Subcutaneous abdominal adipose tissue (tissue), 5 donors: ENCODE data around the gene SPDYE17.
"Not testable (repeated sequence)": the region's sequence is repeated elsewhere in the genome, so short reads cannot be mapped to it uniquely, and the experiment has no call there.

Source experiments
- H3K27ac ChIP-seq: one replicate; pipeline ENCODE4 v1.7.0; 2013; ENCODE audit warnings: low read depth, mild to moderate bottlenecking, inconsistent platforms, low read length, moderate library complexity
- H3K27me3 ChIP-seq, 5 donors: one replicate each; pipeline ENCODE4 v1.7.0; 2013; ENCODE audit warnings: low read length in 5 of 5, inconsistent platforms in 1 of 5; ENCODE audit not compliant: control insufficient read depth in 5 of 5, insufficient read depth in 4 of 5
- H3K36me3 ChIP-seq, 5 donors: one replicate each; pipeline ENCODE4 v1.7.0; 2013; ENCODE audit warnings: low read length in 5 of 5; ENCODE audit not compliant: control insufficient read depth in 5 of 5, insufficient read depth in 5 of 5
- H3K4me1 ChIP-seq, 5 donors: one replicate each; pipeline ENCODE4 v1.7.0; 2013; ENCODE audit warnings: low read length in 5 of 5, mild to moderate bottlenecking in 3 of 5, moderate library complexity in 1 of 5; ENCODE audit not compliant: control insufficient read depth in 5 of 5, insufficient read depth in 5 of 5
- H3K4me3 ChIP-seq, 5 donors: one replicate each; pipeline ENCODE4 v1.7.0; 2013; ENCODE audit warnings: low read length in 5 of 5, low read depth in 1 of 5
- H3K9ac ChIP-seq, 5 donors: one replicate each; pipeline ENCODE4 v1.7.0; 2013; ENCODE audit warnings: low read length in 5 of 5, mild to moderate bottlenecking in 4 of 5, moderate library complexity in 3 of 5
- H3K9me3 ChIP-seq, 5 donors: one replicate each; pipeline ENCODE4 v1.7.0; 2013; ENCODE audit warnings: low read length in 5 of 5; ENCODE audit not compliant: control insufficient read depth in 5 of 5
- donor health status: healthy.
- donor health status: healthy.
- donor health status: healthy.
- donor health status: healthy.
- donor health status: healthy.

The SPDYE17 gene, protein sequence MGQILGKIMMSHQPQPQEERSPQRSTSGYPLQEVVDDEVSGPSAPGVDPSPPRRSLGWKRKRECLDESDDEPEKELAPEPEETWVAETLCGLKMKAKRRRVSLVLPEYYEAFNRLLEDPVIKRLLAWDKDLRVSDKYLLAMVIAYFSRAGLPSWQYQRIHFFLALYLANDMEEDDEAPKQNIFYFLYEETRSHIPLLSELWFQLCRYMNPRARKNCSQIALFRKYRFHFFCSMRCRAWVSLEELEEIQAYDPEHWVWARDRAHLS

DNA sequence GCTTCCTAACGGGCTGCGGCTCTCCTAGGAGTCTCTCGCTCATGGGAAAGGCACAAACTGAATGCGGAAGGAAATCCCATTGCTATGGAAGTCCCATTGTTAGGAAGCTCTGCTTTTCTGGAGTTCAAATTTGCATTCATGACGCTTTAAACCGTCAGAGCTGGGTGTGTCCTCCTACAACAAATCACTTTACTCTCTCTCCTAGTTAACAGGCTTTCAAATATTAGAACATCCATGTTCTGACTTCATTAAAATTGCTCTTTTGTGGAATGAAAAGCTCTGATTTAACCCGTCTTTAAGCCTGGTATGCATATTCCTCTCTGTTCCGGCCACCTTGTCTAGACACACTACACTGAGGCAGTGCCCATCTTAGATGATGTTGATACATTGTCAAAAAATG lies at the start of gene SPDYE17:
SPDYE17 (minus strand) TSS at position 101 of the 400 bp plus-strand sequence. CDS start 1,791 bp downstream, outside the sequence.
- H3K4me1 ChIP-seq, H3K27me3 ChIP-seq, H3K9me3 ChIP-seq, H3K27ac ChIP-seq, H3K36me3 ChIP-seq, H3K9ac ChIP-seq, H3K4me3 ChIP-seq: not testable (repeated sequence)

DNA sequence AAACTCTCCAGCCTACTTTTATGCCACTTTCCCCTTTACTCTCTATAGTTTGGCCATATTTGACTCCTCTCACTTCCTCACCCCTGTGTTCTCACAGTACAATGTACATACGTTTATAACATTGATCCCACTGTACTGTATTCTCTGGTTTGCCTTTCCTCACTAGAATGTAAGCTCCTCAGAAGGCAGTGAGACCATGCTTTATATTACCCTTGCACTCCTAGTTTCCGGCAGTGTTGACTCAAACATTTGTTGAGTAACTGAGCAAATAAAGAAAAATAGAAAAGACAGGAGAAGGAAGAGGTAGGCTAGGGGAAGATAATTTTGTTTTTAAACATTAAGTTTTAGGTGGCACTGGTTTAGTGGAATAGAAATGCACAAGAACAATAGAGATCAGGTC lies 48.1 kb upstream of the SPDYE17 start:
- H3K27ac ChIP-seq = not testable (repeated sequence)

DNA sequence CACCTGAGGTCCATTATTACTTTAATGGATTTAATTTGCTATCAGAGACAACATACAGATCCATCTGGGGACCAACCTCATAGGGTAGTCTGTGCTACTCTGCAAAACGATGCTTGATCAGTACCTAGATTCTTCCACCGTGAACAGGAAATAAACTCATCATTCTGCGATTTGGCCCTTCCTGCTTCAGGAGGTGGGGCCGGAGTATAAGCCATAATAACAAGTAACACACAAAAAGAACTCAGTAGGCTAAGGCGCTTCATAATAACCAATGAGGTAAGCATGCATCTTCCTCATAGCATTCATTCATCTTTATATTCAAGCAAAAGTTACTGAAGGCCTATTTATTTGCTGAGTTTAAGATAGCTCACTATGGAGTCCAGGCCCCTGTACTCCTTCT lies 47.5 kb upstream of the SPDYE17 start:
- not testable (repeated sequence) for H3K4me1 ChIP-seq, H3K9ac ChIP-seq, H3K9me3 ChIP-seq, H3K36me3 ChIP-seq, H3K27me3 ChIP-seq, H3K4me3 ChIP-seq, H3K27ac ChIP-seq

More for the DNA sequence above, 48.1 kb upstream of the SPDYE17 start:
- H3K9ac ChIP-seq, H3K36me3 ChIP-seq, H3K4me1 ChIP-seq, H3K27me3 ChIP-seq, H3K9me3 ChIP-seq, H3K4me3 ChIP-seq: not testable (repeated sequence)

DNA sequence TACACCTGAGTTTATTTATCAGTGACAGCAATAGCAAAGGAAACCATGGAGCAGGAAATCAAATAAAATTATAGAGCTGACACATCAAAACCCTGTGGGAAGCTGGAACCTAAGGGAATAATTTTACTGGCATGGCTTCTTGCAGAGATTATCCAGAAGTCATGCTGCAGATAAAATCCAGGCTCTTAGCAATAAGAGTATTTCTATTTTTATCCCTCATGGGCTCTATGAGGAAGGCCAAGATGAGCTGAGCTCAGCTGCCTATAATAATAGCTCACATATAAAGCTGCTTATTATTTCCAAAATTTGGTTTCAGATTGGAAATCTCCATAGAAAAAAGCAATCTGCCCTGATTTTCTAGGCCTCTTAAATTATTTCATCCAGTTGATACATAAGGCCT lies 47.0 kb upstream of the SPDYE17 start:
- H3K4me1 ChIP-seq, H3K27ac ChIP-seq: not testable (repeated sequence)

DNA sequence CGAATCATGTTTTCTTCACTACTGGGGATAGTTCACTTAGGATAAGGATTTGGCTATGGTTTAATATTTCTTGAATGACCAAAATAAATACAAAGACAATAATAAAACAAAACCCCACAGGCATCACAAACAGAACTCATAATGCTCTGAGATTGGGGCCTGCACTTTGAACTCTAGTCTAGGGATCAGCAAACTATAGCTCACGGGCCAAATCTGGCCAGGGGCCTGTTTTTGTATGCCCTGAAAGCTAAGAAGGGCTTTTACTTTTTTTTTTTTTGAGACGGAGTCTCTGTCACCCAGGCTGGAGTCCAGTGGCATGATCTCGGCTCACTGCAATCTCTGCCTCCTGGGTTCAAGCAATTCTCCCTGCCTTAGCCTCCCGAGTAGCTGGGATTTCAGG lies 44.9 kb upstream of the SPDYE17 start:
- H3K9me3 ChIP-seq, H3K9ac ChIP-seq, H3K27ac ChIP-seq, H3K4me3 ChIP-seq, H3K27me3 ChIP-seq, H3K4me1 ChIP-seq, H3K36me3 ChIP-seq: not testable (repeated sequence)

More for the DNA sequence above, 47.0 kb upstream of the SPDYE17 start:
- H3K9me3 ChIP-seq, H3K27me3 ChIP-seq, H3K4me3 ChIP-seq, H3K36me3 ChIP-seq, H3K9ac ChIP-seq: not testable (repeated sequence)

DNA sequence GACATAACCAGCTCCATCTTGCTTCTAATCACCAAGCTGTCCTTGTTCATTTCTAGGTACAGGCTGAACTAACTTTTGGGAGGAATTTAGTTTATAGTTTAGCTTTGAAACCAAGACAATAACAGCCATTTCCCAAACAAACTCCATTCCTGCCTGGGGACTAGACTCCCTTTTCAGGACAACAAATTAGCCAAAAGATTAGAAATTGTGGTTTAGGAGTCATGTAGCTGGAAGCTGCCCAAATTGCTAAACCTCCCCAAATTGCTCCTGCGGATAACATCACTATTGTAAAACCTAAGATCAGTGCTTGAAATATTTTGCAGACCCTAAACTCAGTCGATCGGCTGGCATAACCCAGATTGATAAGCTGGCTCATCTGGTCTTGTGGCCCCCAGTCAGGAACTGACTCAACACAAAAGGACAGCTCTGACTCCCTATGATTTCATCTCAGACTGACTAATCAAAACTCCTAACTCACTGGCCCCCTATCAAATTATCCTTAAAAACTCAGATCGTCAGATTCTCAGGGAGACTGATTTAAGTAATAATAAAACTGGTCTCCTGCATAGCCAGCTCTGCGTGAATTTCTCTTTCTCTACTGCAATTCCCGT lies 42.7 kb upstream of the SPDYE17 start:
- H3K4me1 ChIP-seq, H3K27ac ChIP-seq, H3K9ac ChIP-seq, H3K9me3 ChIP-seq, H3K36me3 ChIP-seq, H3K27me3 ChIP-seq, H3K4me3 ChIP-seq: not testable (repeated sequence)

DNA sequence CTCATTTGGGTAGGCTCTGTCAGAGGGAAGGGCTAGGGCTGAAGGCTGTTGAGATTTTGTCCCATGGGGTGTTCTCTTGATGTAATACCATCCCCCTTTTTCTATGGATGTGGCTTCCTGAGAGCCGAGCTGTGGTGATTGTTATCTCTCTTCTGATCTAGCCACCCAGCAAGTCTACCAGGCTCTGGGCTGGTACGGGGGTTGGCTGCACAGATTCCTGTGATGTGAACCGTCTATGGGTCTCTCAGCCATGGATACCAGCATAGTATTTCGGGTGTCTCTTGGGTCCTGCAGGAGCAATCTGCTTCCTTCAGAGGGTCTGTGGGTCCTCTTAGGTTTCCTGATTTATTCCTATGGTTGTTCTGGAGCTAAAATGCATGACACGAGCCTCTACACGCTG lies 38.9 kb upstream of the SPDYE17 start:
- H3K4me1 ChIP-seq, H3K27ac ChIP-seq, H3K9me3 ChIP-seq, H3K27me3 ChIP-seq, H3K9ac ChIP-seq, H3K36me3 ChIP-seq, H3K4me3 ChIP-seq: not testable (repeated sequence)

DNA sequence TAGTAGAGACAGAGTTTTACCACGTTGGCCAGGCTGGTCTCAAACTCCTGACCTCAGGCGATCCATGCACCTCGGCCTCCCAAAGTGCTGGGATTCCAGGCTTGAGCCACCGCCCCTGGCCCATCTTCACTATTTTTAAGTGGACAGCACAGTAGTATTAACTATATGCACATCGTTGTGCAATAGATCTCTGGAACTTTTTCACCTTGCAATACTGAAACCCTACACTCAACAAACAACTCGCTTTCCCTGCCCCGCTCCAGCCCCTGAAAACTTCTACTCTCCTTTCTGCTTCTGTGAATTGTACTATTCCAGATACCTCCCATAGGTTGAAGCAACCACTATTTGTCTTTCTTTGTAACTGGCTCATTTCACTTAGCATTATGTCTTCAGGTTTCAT lies 33.7 kb upstream of the SPDYE17 start:
- H3K27me3 ChIP-seq, H3K4me3 ChIP-seq, H3K36me3 ChIP-seq: not testable (repeated sequence)

DNA sequence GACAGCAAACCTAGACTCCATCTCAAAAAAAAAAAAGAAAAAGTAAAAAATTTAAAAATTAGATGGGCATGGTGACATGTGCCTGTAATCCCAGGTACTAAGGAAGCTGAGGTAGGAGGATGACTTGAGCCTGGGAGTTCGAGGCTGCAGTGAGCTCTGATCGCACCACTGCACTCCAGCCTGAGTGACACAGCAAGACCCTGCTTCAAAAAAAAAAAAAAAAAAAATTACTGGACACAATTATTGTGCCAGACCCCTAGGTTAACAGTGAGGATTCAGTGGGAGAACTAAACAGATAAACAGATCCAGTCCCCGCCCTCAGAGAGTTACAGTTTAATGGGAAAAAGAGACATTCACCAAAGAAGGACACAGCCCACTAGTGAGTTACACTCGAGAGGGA lies 31.6 kb upstream of the SPDYE17 start:
- not testable (repeated sequence) for H3K36me3 ChIP-seq

More for the DNA sequence above, 33.7 kb upstream of the SPDYE17 start:
- not testable (repeated sequence) for H3K9ac ChIP-seq, H3K4me1 ChIP-seq, H3K27ac ChIP-seq, H3K9me3 ChIP-seq

DNA sequence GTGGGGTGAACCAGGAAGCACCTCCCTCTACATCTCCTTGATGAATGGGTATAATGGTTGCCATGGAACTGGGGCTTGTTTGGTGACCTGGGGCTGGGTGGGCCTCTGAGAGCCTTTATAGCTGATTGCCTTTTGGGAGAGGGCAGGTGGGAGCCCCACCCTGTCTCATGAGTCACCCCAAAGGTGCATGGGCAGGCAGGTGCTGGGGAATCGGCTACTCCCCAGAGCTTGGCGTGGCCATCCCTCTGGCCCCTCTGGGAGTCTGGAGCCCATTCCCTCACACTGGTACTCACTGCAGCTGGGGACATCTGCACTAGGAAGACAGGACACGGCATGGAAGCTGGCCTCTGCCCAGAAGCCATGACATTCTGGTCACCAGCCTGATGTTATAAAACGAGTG lies 30.4 kb upstream of the SPDYE17 start, which contains the start of gene SPDYE18:
SPDYE18 (minus strand) TSS at position 2 of the 400 bp plus-strand sequence. CDS start 2,046 bp downstream, outside the sequence.
- not testable (repeated sequence) for H3K27me3 ChIP-seq, H3K4me1 ChIP-seq, H3K27ac ChIP-seq, H3K36me3 ChIP-seq, H3K4me3 ChIP-seq, H3K9ac ChIP-seq, H3K9me3 ChIP-seq

More for the DNA sequence above, 31.6 kb upstream of the SPDYE17 start:
- not testable (repeated sequence) for H3K27me3 ChIP-seq, H3K4me3 ChIP-seq, H3K4me1 ChIP-seq, H3K9ac ChIP-seq, H3K9me3 ChIP-seq, H3K27ac ChIP-seq
